ENCODE results near the gene CDC34.

Gene CDC34

DNA sequence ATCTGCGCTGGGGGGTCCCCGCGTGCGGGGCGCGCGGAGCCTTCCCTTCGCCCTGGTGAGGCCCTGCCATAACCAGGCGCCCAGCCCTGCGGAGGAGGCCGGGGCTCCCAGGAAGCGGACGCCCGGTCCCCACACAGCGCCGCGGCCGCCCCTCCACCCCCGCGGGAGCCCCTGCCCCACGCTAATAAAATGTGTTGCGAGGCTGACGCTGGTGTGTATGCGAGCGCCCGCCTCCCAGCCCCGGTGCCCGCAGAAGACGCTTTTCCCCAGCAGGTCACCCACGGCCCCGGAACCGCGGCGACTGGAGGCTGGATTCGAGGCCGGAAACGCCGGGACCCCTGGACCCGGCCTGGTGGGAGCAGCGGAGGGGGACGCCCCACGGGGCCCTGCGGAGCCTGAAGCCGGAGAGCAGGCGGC is 12.1 kb upstream of the CDC34 start:
- no peak for DNase-seq (ENCODE audit: low read depth)

DNA sequence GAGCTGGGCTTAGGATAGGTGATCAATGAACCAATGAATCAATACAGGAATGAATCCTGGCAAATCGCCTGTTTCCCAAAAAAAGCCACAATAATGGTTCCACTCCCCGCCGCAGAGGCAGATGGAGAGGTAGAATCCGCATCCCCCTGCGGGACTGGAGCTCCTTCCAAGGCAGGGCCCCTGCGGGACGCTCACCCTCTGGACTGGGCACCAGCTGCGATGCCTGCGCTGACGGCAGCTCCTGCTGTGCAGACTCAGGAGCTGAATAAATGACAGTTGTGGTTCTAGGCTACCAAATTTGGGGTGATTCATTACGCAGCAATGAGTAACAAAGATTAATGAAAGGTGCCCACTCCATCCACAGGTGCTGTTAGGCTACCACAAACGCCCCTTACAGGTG is 8.8 kb upstream of the CDC34 start:
- DNase-seq (ENCODE audit: low read depth), result no peak

DNA sequence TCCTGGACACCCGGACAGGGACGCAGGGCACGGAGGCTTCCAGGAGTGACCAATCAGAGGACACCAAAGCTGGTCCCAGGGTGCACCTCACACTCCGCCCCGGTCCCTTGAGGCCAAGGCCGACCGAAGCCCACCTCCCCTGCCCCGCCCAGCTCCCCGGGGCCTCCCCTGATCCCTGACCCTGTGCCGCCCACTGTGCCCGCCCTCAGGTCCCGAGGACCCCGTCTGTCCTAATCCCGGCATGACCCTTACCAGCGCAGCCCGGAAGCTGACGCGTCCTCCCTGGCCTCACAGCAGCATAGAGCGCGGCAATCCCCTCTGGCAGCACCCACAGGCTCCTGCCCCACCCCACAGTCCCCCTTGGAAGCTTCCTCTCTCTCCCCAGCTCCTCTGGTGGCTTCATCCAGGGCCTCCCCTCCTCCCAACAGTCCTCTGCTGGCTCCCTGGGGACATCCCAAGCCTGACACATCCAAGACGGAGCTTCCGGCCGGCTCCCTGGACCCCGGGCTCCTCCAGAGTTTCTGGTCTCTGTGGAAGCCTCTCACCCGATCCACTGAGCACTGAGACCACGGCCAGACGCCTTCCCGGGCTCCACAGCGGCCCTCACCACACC is 7.4 kb upstream of the CDC34 start:
- no peak for DNase-seq (ENCODE audit: low read depth)

DNA sequence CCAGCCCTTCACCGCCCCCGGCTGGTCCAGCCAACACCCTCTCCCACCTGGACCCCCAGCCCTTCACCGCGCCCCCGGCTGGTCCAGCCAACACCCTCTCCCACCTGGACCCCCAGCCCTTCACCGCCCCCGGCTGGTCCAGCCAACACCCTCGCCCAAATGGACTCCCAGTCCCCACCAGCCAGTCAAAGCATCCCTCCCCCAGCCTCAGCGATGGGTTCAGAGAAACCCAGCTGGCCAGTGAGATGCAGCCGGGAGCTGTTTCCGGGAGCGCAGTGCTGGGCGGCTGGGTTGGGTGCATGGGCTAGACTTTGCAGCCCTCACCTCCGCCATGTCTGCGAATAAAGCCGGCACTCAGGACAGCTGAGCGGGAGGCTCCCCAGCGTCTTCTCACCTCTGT is 6.5 kb upstream of the CDC34 start:
- no peak for DNase-seq (ENCODE audit: low read depth)

DNA sequence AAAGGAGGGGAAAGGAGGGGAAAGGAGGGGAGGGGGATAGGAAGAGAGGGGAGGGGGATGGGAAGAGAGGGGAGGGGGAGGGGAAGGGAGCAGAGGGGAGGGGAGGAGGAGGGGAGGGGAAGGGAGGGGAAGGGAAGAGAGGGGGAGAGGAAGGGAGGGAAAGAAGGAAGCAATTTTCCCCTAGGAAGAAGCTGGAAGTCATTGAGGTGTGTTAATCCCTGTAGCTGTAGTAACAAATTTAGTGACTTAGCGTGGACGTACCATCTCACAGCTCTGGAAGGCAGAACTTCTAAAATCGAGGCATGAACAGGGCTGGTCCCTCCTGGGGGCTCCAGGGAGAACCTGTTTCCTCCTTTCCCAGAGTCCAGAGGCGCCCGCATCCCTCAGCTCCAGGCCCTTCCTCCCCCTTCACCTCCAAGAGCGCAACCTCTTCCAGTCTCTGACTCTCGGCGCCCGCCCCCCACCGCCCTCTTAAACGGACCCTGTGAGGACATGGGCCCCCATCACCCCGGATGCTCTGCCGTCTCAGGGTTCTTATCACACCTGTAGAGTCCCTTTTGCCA is 5.6 kb upstream of the CDC34 start:
- no peak for DNase-seq (ENCODE audit: low read depth)

DNA sequence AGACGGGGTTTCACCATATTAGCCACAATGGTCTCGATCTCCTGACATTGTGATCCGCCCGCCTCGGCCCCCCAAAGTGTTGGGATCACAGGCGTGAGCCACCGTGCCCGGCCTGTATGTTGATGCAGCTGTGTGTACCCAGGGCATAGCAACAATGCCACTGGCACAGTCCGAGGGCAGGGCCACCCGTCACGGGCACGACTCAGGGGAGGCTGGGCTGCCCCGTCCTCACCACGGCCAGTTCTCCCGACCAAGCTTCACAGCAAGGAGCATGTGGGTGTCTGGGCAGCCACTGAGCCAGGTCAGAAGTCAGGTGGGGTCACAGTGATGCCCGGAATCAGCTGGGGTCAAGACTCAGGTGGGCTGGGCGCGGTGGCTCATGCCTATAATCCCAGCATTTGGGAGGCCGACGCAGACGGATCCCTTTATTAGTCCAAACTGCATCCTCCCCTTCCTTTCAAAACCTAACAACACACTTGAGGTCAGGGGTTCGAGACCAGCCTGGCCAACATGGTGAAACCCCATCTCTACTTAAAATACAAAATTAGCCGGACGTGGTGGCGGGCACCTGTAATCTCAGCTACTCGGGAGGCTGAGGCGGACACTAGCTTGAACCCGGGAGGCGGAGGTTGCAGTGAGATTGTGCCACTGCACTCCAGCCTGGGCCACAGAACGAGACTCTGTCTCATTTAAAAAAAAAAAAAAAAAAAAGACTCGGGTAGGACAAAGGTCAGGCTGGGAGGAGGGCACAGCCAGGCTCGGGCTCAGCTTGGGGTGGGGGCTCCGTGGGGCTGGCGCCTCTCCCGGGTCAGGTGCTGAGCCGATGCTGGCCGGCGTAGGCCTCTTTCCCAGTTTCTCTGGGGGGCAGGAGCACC is 1.2 kb upstream of the CDC34 start:
- no peak for DNase-seq (ENCODE audit: low read depth)

DNA sequence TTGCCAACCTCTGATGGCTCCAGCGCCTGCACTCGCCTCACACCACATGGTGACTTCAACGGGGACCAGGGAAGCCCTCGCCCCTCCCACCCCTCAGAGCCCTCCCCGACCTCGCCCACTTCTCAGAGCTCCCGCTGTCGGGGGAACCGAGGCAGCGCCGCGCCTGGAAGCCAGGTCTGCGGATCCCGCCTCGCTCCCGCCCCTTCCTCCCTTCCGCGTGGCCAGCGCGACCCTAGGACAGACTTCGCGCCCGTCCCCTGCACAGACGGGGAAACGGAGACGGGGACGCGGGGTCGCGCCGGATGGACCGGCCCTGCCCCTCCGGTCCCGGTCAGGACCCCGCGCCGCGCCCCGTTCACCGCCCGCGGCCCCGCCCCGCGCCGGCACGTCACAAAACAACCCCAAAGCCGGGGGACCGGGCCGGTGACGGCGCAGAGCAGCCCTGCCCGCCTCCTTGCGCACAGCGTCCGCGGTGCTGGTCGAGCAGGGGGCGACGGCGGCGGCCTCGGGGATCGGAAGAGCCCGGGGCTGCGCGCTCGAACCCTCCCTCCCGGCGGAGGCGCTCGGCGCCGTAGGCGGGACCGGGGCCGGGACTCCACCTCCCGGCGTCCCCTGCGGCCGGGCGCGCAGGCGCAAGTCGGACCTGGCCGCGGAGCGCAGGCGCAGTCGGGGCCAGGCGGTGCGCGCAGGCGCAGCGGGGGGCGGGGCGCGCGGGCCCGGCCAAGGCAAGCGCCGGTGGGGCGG is 379 bp upstream of the CDC34 start:
- peak; percentile 81 for DNase-seq (ENCODE audit: low read depth)

DNA sequence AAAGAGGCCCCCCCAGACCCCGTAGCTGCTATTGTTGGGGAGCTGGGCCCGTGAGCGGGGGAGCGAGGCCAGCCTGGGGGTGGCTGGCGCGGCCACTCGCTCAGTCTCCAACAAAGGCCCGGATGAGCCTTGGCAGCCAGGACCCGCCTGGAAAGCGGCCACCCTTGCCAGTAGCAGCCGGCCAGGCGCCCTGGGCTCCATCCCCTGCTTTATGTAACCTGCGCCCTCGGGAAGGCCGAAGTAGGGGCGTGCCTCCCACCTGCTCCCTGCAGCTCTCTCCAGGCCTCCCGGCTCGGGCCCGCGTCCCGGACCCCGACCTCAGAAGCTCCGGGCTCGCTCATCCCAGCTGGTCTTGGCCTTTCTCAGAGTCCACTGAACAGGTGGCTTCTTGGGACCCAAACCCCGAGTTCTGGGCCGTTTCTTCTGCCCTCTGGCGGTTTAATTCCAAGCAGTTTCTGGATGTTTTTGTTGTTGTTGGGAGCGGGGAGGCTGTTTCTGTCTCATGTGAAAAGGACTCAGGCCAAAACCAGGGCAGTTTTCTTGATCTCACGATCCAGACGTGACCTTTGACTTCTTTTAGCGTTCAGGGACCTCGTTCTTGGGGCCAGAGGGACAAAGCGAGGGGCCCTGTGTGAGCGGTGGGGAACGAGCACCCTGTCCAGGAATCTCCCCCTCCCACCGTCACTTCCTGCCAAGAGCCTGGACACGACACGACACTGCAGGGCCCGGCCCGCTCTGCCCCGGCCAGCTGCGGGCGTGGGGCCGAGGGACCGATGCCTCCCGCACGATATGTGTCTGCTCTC is 1.2 kb downstream of the CDC34 start:
- no peak for DNase-seq (ENCODE audit: low read depth)

DNA sequence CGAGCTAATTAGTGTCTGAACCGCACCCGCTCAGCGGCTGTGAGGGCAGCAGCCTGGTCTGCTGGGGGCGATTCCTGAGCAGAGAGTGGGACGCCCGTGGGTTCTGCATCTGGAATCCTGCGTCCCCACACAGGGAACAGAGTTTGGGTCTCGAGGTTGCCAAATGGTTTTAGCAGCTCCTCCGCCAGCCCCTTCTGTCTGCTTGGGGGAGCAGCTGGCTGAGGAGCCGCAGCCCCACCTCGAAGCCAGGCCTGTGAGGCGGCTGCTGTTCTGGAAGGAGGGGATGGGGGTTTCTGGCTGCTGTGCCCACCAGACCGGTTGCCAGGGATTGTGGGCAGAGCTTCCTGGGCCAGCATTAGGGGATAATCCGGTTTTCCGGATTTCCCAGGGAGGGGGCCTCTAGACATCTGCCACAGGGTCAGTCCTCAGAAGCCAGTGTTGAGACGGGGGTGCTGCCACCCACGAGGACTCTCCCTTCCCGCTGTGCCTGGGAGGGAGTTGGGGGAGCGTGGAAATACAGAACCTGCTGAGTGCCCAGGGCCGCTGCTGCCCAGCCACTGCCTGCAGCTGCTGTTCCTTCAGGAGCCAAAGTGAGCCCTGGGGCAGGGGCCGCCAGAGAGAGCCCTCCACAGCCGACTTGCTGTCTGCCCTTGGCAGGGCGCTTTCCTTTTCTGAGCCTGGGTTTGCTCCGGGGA is 2.0 kb downstream of the CDC34 start:
- DNase-seq (ENCODE audit: low read depth), result no peak

DNA sequence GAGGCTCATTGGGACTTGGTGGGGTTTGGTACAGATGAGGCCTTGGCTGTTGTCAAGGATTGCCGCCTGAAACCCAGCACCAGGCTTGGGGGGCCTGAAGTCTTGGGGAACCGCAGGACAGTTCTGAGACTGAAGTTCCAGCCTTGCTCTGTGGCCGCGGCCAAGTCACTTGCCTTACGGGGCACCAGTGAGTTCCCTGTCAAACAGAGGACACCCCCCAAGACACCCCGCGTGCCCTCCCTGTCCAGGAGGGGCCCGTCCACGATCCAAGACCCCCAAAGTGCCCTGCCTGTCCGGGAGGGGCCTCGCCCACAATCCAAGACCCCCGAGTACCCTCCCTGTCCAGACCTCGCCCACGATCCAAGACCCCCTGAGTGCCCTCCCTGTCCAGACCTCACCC is 2.5 kb downstream of the CDC34 start:
- DNase-seq (ENCODE audit: low read depth), result no peak

DNA sequence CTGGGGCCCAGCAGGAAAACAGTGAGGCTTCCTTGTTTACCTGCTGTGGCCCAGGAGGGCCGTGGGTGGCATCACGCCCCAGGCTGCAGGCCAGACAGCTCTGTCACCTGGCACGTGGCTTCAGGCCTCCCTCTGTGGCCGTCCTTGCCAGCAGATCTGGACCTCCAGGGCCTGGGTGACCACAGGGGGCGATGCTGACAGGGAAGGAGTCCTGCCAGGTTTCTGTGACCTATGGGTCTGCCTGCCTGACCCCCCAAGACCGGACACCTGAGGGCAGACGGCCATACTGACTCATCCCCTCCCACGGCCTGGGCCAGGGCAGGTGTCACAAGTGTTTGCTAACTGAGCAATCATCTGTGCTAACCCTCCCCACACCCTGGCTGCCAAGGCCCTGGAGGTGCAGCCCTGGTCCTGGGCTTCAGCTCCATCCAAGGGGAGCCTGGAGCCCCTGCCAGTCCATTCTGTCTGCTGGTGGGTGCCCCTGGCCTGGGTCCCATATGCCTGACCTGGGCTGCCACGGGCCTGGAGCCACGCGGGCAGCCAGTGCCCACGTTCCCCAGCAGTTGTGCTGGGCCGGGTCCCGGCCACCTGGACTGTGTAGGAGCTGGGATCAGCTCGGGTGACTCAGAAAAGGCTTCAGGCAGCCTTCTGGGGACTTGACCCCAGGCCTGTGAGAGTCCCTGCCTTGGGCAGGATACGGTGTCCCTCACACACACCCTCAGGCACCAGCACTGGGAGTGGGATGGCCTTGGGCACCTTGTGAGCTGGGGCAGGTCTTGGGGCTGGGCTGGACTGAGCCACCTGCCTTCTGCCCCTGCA is 3.7 kb downstream of the CDC34 start:
- no peak for DNase-seq (ENCODE audit: low read depth)

DNA sequence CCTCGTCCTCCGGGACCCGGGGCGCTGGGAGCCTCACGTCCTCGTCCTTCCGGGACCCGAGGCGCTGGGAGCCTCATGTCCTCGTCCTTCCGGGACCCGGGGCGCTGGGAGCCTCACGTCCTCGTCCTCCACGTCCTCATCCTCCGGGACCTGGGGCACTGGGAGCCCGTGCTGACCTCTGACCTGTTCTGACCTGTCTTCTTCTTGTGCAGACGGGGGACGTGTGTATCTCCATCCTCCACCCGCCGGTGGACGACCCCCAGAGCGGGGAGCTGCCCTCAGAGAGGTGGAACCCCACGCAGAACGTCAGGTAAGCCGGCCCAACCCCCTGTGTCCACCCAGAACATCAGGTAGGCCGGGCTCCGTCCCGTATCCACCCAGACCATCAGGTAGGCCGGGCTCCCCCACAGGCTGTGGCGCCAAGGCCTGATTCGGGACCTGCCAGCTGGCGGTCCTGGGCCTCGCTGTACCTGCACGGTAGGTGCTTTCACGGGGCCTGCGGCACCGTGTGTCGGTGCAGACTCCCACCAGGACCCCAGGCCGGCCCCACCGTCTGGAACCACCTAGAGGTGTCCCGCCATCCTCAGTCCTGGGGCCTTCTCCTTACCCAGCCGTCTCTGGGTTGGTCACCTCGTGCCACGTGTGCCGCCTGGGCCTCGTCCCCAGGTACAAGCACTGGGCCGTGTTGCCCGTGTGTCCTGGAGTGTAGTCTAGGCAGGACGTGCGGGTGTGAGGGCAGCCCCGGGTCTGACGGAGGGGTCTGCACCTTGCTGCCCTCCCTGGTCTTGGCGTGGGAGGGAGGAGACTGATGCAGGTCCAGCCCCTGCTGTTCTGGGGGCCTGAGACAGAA is 4.7 kb downstream of the CDC34 start:
- DNase-seq (ENCODE audit: low read depth), result no peak

DNA sequence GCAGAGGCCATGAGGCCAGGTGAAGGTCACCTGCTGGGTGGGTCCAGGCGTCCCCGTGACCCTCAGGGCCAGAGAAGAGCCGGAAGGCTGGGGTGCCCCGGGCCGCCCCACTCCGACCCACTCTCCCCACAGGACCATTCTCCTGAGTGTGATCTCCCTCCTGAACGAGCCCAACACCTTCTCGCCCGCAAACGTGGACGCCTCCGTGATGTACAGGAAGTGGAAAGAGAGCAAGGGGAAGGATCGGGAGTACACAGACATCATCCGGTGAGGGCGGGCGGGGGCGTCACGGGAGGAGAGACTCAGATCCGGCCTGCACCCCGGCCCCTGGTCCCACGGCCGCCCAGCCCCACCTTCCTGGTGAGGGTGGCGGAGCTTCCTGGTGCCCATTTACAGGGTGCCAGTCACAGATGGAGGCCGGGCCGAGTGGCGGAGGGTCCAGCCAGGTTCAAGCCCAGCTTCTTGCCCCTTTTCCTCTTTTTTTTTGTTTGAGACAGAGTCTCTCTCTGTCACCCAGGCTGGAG is 5.4 kb downstream of the CDC34 start:
- DNase-seq (ENCODE audit: low read depth), result no peak

DNA sequence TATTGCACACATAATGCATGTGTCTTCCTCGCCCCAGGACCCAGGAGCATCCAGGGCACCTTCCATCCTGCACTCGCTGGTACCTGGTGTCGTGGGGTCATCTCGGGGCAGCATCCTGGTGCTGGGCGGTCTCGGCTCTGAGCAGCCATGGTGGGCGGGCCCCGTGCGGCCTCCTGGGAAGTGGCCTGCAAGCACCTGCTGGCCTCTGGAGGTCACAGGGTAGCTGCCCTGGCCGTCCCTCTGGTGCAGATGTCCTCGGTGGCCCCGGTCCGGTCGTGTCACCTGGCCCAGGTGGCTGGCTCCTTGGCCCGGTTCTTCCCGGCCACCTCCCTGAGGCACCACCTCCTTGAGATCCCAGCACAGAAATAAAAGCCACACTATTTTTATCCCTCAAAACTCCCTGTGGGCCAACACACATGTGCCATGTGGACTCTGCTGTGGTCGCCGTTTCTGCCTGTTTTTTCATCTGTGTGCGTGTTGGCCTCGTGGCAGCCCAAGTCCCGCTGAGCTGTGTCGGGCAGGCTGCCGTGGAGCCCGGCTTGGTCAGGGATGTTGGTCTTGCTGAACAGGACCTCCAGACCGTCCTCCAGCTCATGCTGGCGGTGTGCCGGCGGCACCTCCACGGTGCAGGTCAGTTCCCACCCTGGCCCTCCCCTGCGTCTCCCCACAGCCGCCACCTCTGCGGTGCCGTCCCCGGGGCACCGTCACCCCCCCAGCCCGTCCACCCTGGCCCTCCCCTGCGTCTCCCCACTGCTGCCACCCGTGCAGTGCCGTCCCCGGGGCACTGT is 7.3 kb downstream of the CDC34 start:
- no peak for DNase-seq (ENCODE audit: low read depth)

DNA sequence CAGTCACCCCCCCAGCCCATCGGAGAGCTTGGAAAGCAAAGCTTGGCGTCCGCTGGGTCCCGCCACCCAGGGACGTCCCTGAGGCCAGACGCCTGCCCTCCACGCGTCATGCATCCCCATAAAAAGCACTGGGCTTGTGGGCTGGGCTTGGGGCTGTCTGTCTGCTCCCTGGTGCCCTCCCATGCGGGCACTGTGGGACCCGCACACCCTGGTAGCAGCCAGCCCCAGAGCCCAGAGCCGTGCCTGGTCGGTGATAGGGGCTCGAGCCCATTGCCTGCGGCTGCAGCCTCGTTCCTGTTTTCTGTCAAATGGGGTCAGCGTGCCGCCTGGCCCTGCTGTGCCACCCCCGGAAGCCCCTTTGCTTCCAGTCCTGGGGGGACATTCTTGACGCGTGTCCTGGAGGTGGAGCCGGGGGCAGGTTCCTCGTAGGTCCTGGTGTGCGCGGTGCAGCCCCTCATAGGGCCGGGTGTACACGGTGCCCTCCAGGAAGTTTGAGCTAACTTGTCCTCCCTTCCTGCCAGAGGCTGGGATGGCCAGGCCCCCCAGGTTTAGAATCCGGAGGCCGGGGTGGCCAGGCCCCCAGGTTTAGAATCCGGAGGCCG is 8.0 kb downstream of the CDC34 start:
- no peak for DNase-seq (ENCODE audit: low read depth)

DNA sequence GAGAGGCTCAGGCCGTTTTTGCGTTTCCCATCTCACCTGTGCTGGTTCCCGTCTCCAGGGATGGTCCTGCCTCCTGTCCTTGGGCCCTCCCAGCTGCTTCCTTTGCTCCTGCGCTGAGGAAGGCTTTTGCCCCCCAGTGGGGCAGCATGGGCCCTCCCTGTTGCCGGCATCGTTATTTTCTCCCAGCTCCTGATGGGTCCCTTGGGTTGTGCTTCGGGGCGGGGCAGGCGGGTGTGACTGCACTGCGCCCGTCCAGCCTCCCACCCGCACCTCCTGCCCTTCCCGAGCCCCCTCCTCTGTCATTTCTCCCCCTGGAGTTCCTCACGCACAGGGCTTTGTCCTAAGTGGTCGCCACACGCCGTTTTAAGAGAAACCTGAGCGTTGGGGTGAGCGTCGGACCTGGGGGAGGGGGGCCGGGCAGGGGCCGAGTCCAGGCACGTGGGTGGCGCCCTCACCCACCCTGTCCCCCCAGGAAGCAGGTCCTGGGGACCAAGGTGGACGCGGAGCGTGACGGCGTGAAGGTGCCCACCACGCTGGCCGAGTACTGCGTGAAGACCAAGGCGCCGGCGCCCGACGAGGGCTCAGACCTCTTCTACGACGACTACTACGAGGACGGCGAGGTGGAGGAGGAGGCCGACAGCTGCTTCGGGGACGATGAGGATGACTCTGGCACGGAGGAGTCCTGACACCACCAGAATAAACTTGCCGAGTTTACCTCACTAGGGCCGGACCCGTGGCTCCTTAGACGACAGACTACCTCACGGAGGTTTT is 9.5 kb downstream of the CDC34 start:
- no peak for DNase-seq (ENCODE audit: low read depth)

DNA sequence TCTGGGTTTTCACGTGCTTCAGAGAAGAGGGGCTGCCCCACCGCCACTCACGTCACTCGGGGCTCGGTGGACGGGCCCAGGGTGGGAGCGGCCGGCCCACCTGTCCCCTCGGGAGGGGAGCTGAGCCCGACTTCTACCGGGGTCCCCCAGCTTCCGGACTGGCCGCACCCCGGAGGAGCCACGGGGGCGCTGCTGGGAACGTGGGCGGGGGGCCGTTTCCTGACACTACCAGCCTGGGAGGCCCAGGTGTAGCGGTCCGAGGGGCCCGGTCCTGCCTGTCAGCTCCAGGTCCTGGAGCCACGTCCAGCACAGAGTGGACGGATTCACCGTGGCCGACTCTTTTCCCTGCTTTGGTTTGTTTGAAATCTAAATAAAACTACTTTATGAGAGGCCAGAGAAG is 10.1 kb downstream of the CDC34 start:
- DNase-seq (ENCODE audit: low read depth), result no peak
